Measurements from ENCODE around the gene TP53I3.
"Not testable (repeated sequence)": the region's sequence is repeated elsewhere in the genome, so short reads cannot be mapped to it uniquely, and the experiment has no call there.

TP53I3 gene

DNA sequence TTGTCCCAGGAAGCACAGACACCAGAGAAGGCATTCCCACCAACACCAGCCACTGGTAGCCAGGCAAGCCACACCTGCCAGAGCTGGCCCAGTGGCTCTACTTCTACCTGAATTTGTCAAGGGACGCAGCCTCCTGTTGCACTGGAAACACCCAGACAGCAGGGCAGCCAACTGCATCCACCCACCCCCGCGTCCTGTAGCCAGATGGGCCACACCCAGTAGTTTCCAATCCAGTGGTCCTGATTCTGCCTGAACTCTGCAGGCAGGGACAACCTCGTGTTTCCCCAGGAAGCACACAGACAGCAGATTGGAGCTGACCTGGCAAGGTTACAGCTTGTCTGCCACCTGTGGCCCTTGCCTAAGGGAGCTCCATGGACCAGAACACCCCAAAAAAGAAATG lies 20.3 kb upstream of the TP53I3 start:
- no peaks in the 10 kb centered on the region for H3K36me3 ChIP-seq
- no peak overlapping the region for H3K27ac ChIP-seq
- H3K9me3 ChIP-seq (ENCODE audit: severe bottlenecking): peaks cover 4% of the 10 kb centered on the region
- no peaks in the 10 kb centered on the region for H3K27me3 ChIP-seq (ENCODE audit: insufficient read depth, low read depth, severe bottlenecking)
- no peak overlapping the region for H3K4me3 ChIP-seq (ENCODE audit: low read depth, low read length)
- TF ChIP-seq, protein P1, sequence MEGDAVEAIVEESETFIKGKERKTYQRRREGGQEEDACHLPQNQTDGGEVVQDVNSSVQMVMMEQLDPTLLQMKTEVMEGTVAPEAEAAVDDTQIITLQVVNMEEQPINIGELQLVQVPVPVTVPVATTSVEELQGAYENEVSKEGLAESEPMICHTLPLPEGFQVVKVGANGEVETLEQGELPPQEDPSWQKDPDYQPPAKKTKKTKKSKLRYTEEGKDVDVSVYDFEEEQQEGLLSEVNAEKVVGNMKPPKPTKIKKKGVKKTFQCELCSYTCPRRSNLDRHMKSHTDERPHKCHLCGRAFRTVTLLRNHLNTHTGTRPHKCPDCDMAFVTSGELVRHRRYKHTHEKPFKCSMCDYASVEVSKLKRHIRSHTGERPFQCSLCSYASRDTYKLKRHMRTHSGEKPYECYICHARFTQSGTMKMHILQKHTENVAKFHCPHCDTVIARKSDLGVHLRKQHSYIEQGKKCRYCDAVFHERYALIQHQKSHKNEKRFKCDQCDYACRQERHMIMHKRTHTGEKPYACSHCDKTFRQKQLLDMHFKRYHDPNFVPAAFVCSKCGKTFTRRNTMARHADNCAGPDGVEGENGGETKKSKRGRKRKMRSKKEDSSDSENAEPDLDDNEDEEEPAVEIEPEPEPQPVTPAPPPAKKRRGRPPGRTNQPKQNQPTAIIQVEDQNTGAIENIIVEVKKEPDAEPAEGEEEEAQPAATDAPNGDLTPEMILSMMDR (IDR thresholded peaks at IDR 0.05; ENCODE audit: low read depth, low read length): no peak
- no peak for DNase-seq

DNA sequence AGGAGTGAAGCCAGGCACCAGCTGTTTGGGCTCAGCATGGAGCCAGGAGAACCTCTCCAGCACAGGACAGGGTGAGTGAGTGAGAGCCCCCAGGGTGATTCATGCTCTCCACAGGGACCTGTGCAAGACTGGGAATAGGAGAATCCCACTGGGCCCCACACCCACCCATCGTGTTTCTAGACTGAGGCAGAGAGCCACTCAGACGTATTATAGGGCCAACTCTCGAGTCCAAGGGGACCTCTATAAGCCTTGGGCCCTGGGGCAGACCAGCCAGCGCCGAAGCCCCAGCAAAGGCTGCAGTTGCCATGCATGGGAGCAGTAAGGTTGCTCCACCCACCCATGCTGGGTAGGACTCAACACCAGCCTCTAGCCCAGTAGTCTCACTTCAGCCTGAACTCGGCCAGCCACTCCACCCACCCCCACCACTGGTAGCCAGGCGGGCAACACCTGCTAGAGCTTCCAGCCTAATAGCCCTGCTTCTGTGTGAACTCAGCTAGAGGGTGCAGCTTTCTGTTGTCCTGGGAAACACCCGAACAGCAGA lies 19.5 kb upstream of the TP53I3 start:
- DNase-seq: no peak
- Histone ChIP-seq H3K27me3 (ENCODE audit: insufficient read depth, low read depth, severe bottlenecking) (no peaks in the 10 kb centered on the region), H3K36me3 (no peaks in the 10 kb centered on the region), H3K9me3 (ENCODE audit: severe bottlenecking) (peaks cover 2% of the 10 kb centered on the region), H3K4me3 (ENCODE audit: low read depth, low read length) (no peak overlapping the region), H3K27ac (no peak overlapping the region)
- TF ChIP-seq, protein P1 (IDR thresholded peaks at IDR 0.05; ENCODE audit: low read depth, low read length): no peak

DNA sequence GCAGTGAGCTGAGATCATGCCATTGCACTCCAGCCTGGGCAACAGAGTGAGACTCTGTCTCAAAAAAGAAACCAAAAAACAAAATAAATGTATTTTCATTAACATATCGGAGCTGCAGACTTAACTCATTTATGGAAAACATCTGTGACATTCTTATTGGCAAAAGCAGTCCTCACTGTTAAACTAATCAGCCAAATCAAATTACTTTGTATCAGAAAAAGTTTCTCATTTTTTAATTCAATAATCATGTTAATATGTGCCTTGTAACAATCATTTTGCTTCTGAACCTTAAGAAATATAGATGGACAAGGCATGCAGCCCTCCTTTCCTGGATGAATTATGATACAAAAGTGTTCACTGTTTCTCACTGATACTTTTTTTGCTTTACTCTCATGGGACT lies 18.0 kb upstream of the TP53I3 start:
- Histone ChIP-seq H3K27ac (no peak overlapping the region), H3K4me3 (ENCODE audit: low read depth, low read length) (no peak overlapping the region), H3K27me3 (ENCODE audit: insufficient read depth, low read depth, severe bottlenecking) (no peaks in the 10 kb centered on the region), H3K36me3 (no peaks in the 10 kb centered on the region), H3K9me3 (ENCODE audit: severe bottlenecking) (peaks cover 2% of the 10 kb centered on the region)
- DNase-seq: no peak
- TF ChIP-seq, protein P1 (IDR thresholded peaks at IDR 0.05; ENCODE audit: low read depth, low read length): no peak

DNA sequence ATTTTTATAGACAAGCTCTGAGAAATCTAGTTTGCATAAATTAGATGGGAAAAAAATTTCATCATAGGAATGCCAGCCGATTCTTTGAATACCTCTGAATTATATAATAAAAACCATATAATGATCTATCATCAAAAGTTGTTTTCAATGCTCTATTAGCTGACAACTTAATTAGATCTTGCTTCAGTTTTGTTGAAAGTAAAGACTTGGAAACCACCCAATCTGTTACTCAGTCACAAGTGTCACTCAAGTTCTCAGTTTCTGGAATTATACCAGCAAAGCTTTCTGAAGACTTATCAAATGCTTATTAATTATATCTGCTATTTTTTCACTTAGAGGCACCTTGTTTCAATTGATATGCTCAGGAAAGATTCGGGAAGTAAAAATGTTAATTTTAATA lies 17.4 kb upstream of the TP53I3 start:
- H3K4me3 ChIP-seq (ENCODE audit: low read depth, low read length): no peak overlapping the region
- TF ChIP-seq, protein P1 (IDR thresholded peaks at IDR 0.05; ENCODE audit: low read depth, low read length): no peak
- no peaks in the 10 kb centered on the region for H3K27me3 ChIP-seq (ENCODE audit: insufficient read depth, low read depth, severe bottlenecking)
- no peaks in the 10 kb centered on the region for H3K36me3 ChIP-seq
- H3K27ac ChIP-seq: no peak overlapping the region
- DNase-seq: no peak
- H3K9me3 ChIP-seq (ENCODE audit: severe bottlenecking): peaks cover 2% of the 10 kb centered on the region

DNA sequence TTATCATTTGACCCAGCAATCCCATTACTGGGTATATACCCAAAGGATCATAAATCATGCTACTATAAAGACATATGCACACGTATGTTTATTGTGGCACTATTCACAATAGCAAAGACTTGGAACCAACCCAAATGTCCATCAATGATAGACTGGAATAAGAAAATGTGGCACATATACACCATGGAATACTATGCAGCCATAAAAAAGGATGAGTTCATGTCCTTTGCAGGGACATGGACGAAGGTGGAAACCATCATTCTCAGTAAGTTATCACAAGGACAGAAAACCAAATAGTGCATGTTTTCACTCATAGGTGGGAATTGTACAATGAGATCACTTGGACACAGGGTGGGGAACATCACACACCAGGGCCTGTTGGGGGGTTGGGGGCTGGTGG lies 16.1 kb upstream of the TP53I3 start:
- H3K9me3 ChIP-seq (ENCODE audit: severe bottlenecking); H3K27me3 ChIP-seq (ENCODE audit: insufficient read depth, low read depth, severe bottlenecking); H3K4me3 ChIP-seq (ENCODE audit: low read depth, low read length); H3K36me3 ChIP-seq; DNase-seq; H3K27ac ChIP-seq: not testable (repeated sequence)

DNA sequence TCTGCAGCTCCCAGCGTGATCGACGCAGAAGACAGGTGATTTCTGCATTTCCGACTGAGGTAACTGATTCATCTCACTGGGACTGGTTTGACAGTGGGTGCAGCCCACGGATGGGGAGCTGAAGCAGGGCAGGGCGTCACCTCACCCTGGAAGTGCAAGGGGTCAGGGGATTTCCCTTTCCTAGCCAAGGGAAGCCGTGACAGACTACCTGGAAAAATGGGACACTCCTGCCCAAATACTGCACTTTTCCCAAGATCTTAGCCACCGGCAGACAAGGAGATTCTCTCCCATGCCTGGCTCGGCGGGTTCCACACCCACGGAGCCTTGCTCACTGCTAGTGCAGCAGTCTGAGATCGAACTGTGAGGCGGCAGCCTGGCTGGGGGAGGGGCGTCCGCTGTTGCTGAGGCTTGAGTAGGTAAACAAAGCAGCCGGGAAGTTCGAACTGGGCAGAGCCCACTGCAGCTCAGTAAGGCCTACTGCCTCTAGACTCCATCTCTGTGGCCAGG lies 10.6 kb upstream of the TP53I3 start:
- not testable (repeated sequence) for H3K9me3 ChIP-seq (ENCODE audit: severe bottlenecking); H3K4me3 ChIP-seq (ENCODE audit: low read depth, low read length); H3K36me3 ChIP-seq; H3K27ac ChIP-seq; H3K27me3 ChIP-seq (ENCODE audit: insufficient read depth, low read depth, severe bottlenecking); DNase-seq

DNA sequence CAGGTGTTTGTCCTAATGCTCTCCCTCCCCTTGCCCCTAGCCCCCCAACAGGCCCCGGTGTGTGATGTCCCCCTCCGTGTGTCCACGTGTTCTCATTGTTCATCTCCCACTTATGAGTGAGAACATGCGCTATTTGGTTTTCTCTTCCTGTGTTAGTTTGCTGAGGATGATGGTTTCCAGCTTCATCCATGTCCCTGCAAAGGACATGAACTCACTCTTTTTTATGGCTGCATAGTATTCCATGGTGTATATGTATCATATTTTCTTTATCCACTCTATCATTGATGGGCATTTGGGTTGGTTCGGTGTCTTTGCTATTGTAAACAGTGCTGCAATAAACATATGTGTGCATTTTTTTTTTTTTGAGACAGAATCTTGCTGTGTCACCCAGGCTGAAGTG lies 8.6 kb upstream of the TP53I3 start:
- H3K4me3 ChIP-seq (ENCODE audit: low read depth, low read length); H3K27ac ChIP-seq; H3K36me3 ChIP-seq; DNase-seq; H3K9me3 ChIP-seq (ENCODE audit: severe bottlenecking); H3K27me3 ChIP-seq (ENCODE audit: insufficient read depth, low read depth, severe bottlenecking): not testable (repeated sequence)

Data from WERI-Rb-1 (cell line).